RWPE2 (cell line): ENCODE results near the gene DLGAP3.

Experiments used
- ATAC-seq: fragments of 200-7000 bp; cut with Tn5 transposase; 3 replicates; pipeline ENCODE4 v1.9.1; 2021; ENCODE audit warnings: low read depth
- DNase-seq: peaks from one replicate; pipeline ENCODE4 v3.0.0-alpha.2; 2020; ENCODE audit warnings: low spot score
- H3K27ac ChIP-seq: fragments of 450-650 bp; 2 replicates; pipeline ENCODE4 v1.5.1; 2017; ENCODE audit warnings: mild to moderate bottlenecking; ENCODE audit not compliant: poor library complexity, severe bottlenecking
- H3K27me3 ChIP-seq: fragments of 250-450 bp; sonication (Bioruptor Pico); 2 replicates; pipeline ENCODE4 v1.5.1; 2021; ENCODE audit warnings: mild to moderate bottlenecking, moderate library complexity; ENCODE audit not compliant: insufficient read depth, poor library complexity, severe bottlenecking
- H3K36me3 ChIP-seq: fragments of 250-450 bp; sonication (Bioruptor Pico); 2 replicates; pipeline ENCODE4 v1.5.1; 2020; ENCODE audit warnings: low read depth, mild to moderate bottlenecking, moderate library complexity
- H3K4me1 ChIP-seq: fragments of 250-450 bp; sonication (Bioruptor Pico); 2 replicates; pipeline ENCODE4 v1.5.1; 2021; ENCODE audit warnings: mild to moderate bottlenecking, moderate library complexity; ENCODE audit not compliant: insufficient read depth, poor library complexity, severe bottlenecking
- H3K4me3 ChIP-seq: fragments of 250-450 bp; sonication (Bioruptor Pico); 2 replicates; pipeline ENCODE4 v1.5.1; 2021; ENCODE audit warnings: mild to moderate bottlenecking, moderate library complexity; ENCODE audit not compliant: severe bottlenecking
- H3K9me3 ChIP-seq: fragments of 250-450 bp; sonication (Bioruptor Pico); 2 replicates; pipeline ENCODE4 v1.5.1; 2021; ENCODE audit warnings: mild to moderate bottlenecking, moderate library complexity; ENCODE audit not compliant: severe bottlenecking
- CTCF ChIP-seq: fragments of 450-650 bp; IDR thresholded peaks from one replicate; pipeline ENCODE4 v1.5.1; 2017; ENCODE audit warnings: mild to moderate bottlenecking, moderate library complexity; ENCODE audit not compliant: poor library complexity, severe bottlenecking

DLGAP3 gene

GRCh38 chr1:34910425-34910824, 19.0 kb downstream of the DLGAP3 start:
- no peak for ATAC-seq
- H3K27me3 ChIP-seq: no peaks in the 10 kb centered on the region
- no peaks in the 10 kb centered on the region for H3K9me3 ChIP-seq
- no peak overlapping the region for H3K27ac ChIP-seq
- TF ChIP-seq CTCF: no peak
- no peak for DNase-seq
- no peak overlapping the region for H3K4me3 ChIP-seq
- H3K36me3 ChIP-seq: no peaks in the 10 kb centered on the region
- H3K4me1 ChIP-seq: no peaks in the 10 kb centered on the region

- DNase-seq (no peak), ATAC-seq (no peak)
- no peaks in the 10 kb centered on the region for H3K27me3 ChIP-seq
- H3K4me1 ChIP-seq: no peaks in the 10 kb centered on the region
- no peak overlapping the region for H3K4me3 ChIP-seq
- no peaks in the 10 kb centered on the region for H3K36me3 ChIP-seq
- H3K27ac ChIP-seq: no peak overlapping the region
- TF ChIP-seq CTCF: no peak
- H3K9me3 ChIP-seq: no peaks in the 10 kb centered on the region
Observed at GRCh38 chr1:34908369-34908768, 21.1 kb downstream of the DLGAP3 start.

GRCh38 chr1:34907487-34908090, 21.9 kb downstream of the DLGAP3 start:
- no peak overlapping the region for H3K27ac ChIP-seq
- H3K4me3 ChIP-seq: no peak overlapping the region
- DNase-seq (no peak), ATAC-seq (no peak)
- H3K4me1 ChIP-seq: no peaks in the 10 kb centered on the region
- TF ChIP-seq CTCF: no peak
- H3K9me3 ChIP-seq: no peaks in the 10 kb centered on the region
- no peaks in the 10 kb centered on the region for H3K27me3 ChIP-seq
- no peaks in the 10 kb centered on the region for H3K36me3 ChIP-seq

GRCh38 chr1:34906756-34907155, 22.7 kb downstream of the DLGAP3 start:
- no peak overlapping the region for H3K27ac ChIP-seq
- H3K27me3 ChIP-seq: no peaks in the 10 kb centered on the region
- no peaks in the 10 kb centered on the region for H3K36me3 ChIP-seq
- ATAC-seq (no peak), DNase-seq (no peak)
- H3K4me3 ChIP-seq: no peak overlapping the region
- no peak for TF ChIP-seq CTCF
- H3K9me3 ChIP-seq: no peaks in the 10 kb centered on the region
- H3K4me1 ChIP-seq: no peaks in the 10 kb centered on the region

- Histone ChIP-seq H3K4me3 (no peak overlapping the region), H3K4me1 (no peaks in the 10 kb centered on the region), H3K36me3 (no peaks in the 10 kb centered on the region), H3K27ac (no peak overlapping the region), H3K27me3 (no peaks in the 10 kb centered on the region), H3K9me3 (no peaks in the 10 kb centered on the region)
- no peak for TF ChIP-seq CTCF
- no peak for DNase-seq
- no peak for ATAC-seq
Observed at GRCh38 chr1:34906222-34906621, 23.2 kb downstream of the DLGAP3 start.
